Muscle layer of duodenum (tissue), 2 donors: ENCODE measurements around the gene FRMD4B.

ENCODE experiments used
- H3K27ac ChIP-seq: one replicate; pipeline ENCODE4 v1.7.0; 2013; ENCODE audit warnings: mild to moderate bottlenecking, low read length
- H3K27me3 ChIP-seq: one replicate; pipeline ENCODE4 v1.7.0; 2013; ENCODE audit warnings: low read depth, mild to moderate bottlenecking, control low read depth, low read length
- H3K36me3 ChIP-seq, 2 donors: one replicate each; pipeline ENCODE4 v1.7.0; 2013; ENCODE audit warnings: low read length in 2 of 2, control low read depth in 1 of 2, mild to moderate bottlenecking in 1 of 2; ENCODE audit not compliant: insufficient read depth in 2 of 2, control insufficient read depth in 1 of 2
- H3K4me1 ChIP-seq, 2 donors: one replicate each; pipeline ENCODE4 v1.7.0; 2013; ENCODE audit warnings: low read length in 2 of 2, mild to moderate bottlenecking in 2 of 2, control low read depth in 1 of 2, moderate library complexity in 1 of 2; ENCODE audit not compliant: insufficient read depth in 2 of 2, control insufficient read depth in 1 of 2
- H3K4me3 ChIP-seq, 2 donors: one replicate each; pipeline ENCODE4 v1.7.0; 2013; ENCODE audit warnings: low read length in 2 of 2, low read depth in 1 of 2, mild to moderate bottlenecking in 1 of 2
- H3K9me3 ChIP-seq, 2 donors: one replicate each; pipeline ENCODE4 v1.7.0; 2013; ENCODE audit warnings: low read length in 2 of 2, control low read depth in 1 of 2, mild to moderate bottlenecking in 1 of 2; ENCODE audit not compliant: control insufficient read depth in 1 of 2
- donor health status: healthy.

The FRMD4B gene

GRCh38 chr3:69378112-69378802 lies 7.6 kb downstream of the FRMD4B start:
- no peaks in the 10 kb centered on the region for H3K9me3 ChIP-seq
- H3K4me1 ChIP-seq: no peaks in the 10 kb centered on the region
- H3K27ac ChIP-seq: no peak overlapping the region

GRCh38 chr3:69377262-69377661 lies 8.6 kb downstream of the FRMD4B start:
- Histone ChIP-seq H3K27me3 (no peaks in the 10 kb centered on the region), H3K4me3 (no peak overlapping the region), H3K4me1 (no peaks in the 10 kb centered on the region), H3K9me3 (no peaks in the 10 kb centered on the region), H3K36me3 (no peaks in the 10 kb centered on the region), H3K27ac (no peak overlapping the region)

More at GRCh38 chr3:69378112-69378802, 7.6 kb downstream of the FRMD4B start:
- H3K27me3 ChIP-seq: no peaks in the 10 kb centered on the region
- H3K36me3 ChIP-seq: no peaks in the 10 kb centered on the region
- H3K4me3 ChIP-seq: no peak overlapping the region

GRCh38 chr3:69376731-69377130 lies 9.2 kb downstream of the FRMD4B start:
- Histone ChIP-seq H3K4me1 (no peaks in the 10 kb centered on the region), H3K36me3 (no peaks in the 10 kb centered on the region), H3K27ac (no peak overlapping the region), H3K27me3 (no peaks in the 10 kb centered on the region), H3K9me3 (no peaks in the 10 kb centered on the region), H3K4me3 (no peak overlapping the region)

GRCh38 chr3:69371816-69372215 lies 14.1 kb downstream of the FRMD4B start:
- Histone ChIP-seq H3K4me1 (peaks cover 0 to 5% of the 10 kb centered on the region in 2 donors), H3K27ac (no peak overlapping the region), H3K9me3 (no peaks in the 10 kb centered on the region), H3K4me3 (no peak overlapping the region), H3K27me3 (no peaks in the 10 kb centered on the region), H3K36me3 (no peaks in the 10 kb centered on the region)

- Histone ChIP-seq H3K36me3 (no peaks in the 10 kb centered on the region), H3K9me3 (no peaks in the 10 kb centered on the region), H3K27me3 (no peaks in the 10 kb centered on the region), H3K27ac (no peak overlapping the region), H3K4me3 (no peak overlapping the region), H3K4me1 (peaks cover 0 to 5% of the 10 kb centered on the region in 2 donors)
These were observed 15.0 kb downstream of the FRMD4B start for GRCh38 chr3:69370901-69371301.

- Histone ChIP-seq H3K9me3 (no peaks in the 10 kb centered on the region), H3K4me1 (peaks cover 0 to 5% of the 10 kb centered on the region in 2 donors), H3K4me3 (no peak overlapping the region), H3K36me3 (no peaks in the 10 kb centered on the region), H3K27me3 (no peaks in the 10 kb centered on the region), H3K27ac (peak overlapping the region; percentile 23)
These were observed 15.6 kb downstream of the FRMD4B start for GRCh38 chr3:69370156-69370883.

- H3K4me3 ChIP-seq: no peak overlapping the region
- H3K9me3 ChIP-seq: no peaks in the 10 kb centered on the region
- no peaks in the 10 kb centered on the region for H3K27me3 ChIP-seq
- H3K36me3 ChIP-seq: no peaks in the 10 kb centered on the region
- no peak overlapping the region for H3K27ac ChIP-seq
- H3K4me1 ChIP-seq: peaks cover 0 to 5% of the 10 kb centered on the region in 2 donors
These were observed 17.7 kb downstream of the FRMD4B start for GRCh38 chr3:69368129-69368741.

GRCh38 chr3:69367586-69367985 lies 18.3 kb downstream of the FRMD4B start:
- no peaks in the 10 kb centered on the region for H3K27me3 ChIP-seq
- H3K4me3 ChIP-seq: no peak overlapping the region
- no peak overlapping the region for H3K27ac ChIP-seq
- no peaks in the 10 kb centered on the region for H3K36me3 ChIP-seq
- H3K4me1 ChIP-seq: peaks cover 0 to 5% of the 10 kb centered on the region in 2 donors
- H3K9me3 ChIP-seq: no peaks in the 10 kb centered on the region

- peak overlapping the region; percentile 34 for H3K27ac ChIP-seq
These were observed 21.5 kb downstream of the FRMD4B start for GRCh38 chr3:69364354-69364753.

GRCh38 chr3:69360690-69361089 lies 25.2 kb downstream of the FRMD4B start:
- H3K4me3 ChIP-seq: no peak overlapping the region
- peaks cover 0 to 13% of the 10 kb centered on the region in 2 donors for H3K4me1 ChIP-seq
- no peaks in the 10 kb centered on the region for H3K27me3 ChIP-seq
- no peak overlapping the region for H3K27ac ChIP-seq
- no peaks in the 10 kb centered on the region for H3K36me3 ChIP-seq
- H3K9me3 ChIP-seq: no peaks in the 10 kb centered on the region

More at GRCh38 chr3:69364354-69364753, 21.5 kb downstream of the FRMD4B start:
- H3K27me3 ChIP-seq: no peaks in the 10 kb centered on the region
- H3K36me3 ChIP-seq: no peaks in the 10 kb centered on the region
- H3K4me1 ChIP-seq: peaks cover 0 to 6% of the 10 kb centered on the region in 2 donors
- no peaks in the 10 kb centered on the region for H3K9me3 ChIP-seq
- no peak overlapping the region for H3K4me3 ChIP-seq

GRCh38 chr3:69359916-69360315 lies 26.0 kb downstream of the FRMD4B start:
- Histone ChIP-seq H3K27ac (no peak overlapping the region), H3K4me3 (no peak overlapping the region), H3K36me3 (no peaks in the 10 kb centered on the region), H3K9me3 (no peaks in the 10 kb centered on the region), H3K27me3 (no peaks in the 10 kb centered on the region), H3K4me1 (peaks cover 0 to 13% of the 10 kb centered on the region in 2 donors)
